ENCODE measurements around the gene BCDIN3D.
A peak's percentile ranks its signal among the peaks of the same experiment; 100 is the strongest.
"Not testable (repeated sequence)": the region's sequence is repeated elsewhere in the genome, so short reads cannot be mapped to it uniquely, and the experiment has no call there.

Gene BCDIN3D

GRCh38 chr12:49876070-49876469, 33.2 kb upstream of the BCDIN3D start:
- no peak for DNase-seq

DNA sequence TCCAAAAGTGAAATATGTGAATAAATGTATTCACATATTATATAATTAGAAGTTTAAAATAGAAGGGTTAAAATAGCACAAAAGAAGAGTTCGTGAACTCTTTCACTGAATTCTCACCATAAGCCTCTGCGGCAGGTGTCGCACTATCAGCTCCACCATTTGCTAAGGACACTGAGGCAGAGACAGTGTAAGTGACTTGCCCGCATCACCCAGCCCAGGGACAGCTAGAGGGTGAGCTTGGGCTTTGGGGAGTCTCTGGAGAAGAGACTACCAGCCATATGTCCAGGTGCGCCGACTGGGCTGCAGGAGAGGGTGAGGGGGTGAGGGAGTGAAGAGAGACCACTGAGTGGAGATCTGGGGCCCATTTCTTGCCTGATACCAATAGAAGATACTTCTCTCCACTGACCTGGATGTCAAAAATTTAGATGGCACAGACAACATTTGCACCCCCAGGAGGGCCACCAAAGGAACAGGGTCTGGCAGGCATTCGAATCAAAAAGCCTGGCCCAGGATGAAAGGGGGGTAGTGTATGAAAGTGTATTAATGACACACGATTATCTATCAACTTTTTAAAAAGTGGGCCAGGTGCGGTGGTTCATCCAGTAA, 32.3 kb upstream of the BCDIN3D start:
- no peak for DNase-seq

- DNase-seq, result no peak
These were observed 31.4 kb upstream of the BCDIN3D start for GRCh38 chr12:49874142-49874897.

- no peak for DNase-seq
These were observed 30.5 kb upstream of the BCDIN3D start for GRCh38 chr12:49873361-49873934.

- DNase-seq, result no peak
These were observed 29.9 kb upstream of the BCDIN3D start for GRCh38 chr12:49872781-49873181.

GRCh38 chr12:49872381-49872780, 29.5 kb upstream of the BCDIN3D start:
- DNase-seq, result no peak

- not testable (repeated sequence) for DNase-seq
These were observed 28.9 kb upstream of the BCDIN3D start for GRCh38 chr12:49871811-49872251.

DNA sequence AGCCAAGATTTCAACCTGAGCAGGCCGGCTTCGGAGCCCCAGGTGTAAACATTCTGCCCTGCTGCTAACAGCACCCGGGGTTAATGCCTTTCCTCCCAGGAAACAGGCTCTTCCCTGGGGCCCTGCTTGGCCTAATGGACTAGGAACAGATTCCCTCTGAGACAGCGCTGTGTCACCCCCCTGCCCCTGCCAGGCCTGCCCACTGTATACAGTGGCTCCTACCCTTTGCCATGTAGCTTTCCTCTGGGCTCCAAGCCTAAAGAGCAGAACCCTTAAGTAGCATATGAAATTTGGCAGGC, 28.3 kb upstream of the BCDIN3D start:
- DNase-seq, result no peak

- DNase-seq, result no peak
These were observed 27.8 kb upstream of the BCDIN3D start for GRCh38 chr12:49870501-49871262.

GRCh38 chr12:49869816-49870500, 27.1 kb upstream of the BCDIN3D start:
- no peak for DNase-seq

DNA sequence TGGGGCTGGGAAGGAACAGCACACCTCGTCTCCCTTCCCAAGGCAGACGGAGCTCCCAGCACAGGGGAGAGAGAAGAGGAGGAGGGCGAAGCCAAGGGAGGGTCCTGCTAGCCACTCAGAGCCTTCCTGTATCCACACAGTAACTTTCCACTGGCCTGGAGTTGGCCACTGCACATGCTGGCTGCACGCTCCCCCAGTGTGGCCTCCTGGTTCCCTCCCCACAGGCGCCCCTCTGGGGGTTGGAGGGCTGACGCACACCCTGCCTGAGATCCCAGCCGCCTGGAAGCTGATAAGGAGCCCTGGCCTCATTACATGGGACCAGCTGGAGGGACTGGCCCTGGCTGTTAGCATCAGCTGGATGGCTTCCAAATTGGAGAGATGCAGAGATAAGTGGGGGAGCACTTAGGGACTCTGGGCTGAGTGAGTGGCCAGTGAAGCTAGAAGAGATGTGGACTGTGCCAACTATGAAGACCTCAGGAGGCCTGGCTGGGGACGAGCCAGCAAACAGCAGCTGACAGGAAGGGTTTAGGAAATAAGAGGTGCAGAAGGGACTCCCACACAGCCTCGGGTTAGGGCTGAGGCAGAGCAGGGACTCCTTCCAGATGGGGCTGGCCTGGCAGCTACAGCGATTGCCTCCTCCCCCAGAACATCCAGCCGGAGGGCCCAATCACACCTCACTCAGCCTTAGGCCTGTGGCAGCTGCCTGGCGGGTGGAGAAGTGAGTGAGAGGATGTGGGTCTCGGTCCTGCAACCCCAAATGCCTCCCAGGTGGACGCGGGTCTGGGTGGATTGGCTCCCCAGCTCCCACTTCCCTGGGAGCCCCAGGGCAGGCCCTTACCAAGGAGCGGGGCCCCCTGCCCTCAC, 26.3 kb upstream of the BCDIN3D start:
- no peak for DNase-seq

- DNase-seq, result no peak
These were observed 25.5 kb upstream of the BCDIN3D start for GRCh38 chr12:49868449-49868848.

GRCh38 chr12:49867570-49868341, 24.9 kb upstream of the BCDIN3D start:
- no peak for DNase-seq

GRCh38 chr12:49866859-49867569, 24.1 kb upstream of the BCDIN3D start:
- DNase-seq, result peak; percentile 58

GRCh38 chr12:49865782-49866135, 22.9 kb upstream of the BCDIN3D start:
- no peak for DNase-seq

GRCh38 chr12:49865109-49865781, 22.3 kb upstream of the BCDIN3D start:
- no peak for DNase-seq

- no peak for DNase-seq
These were observed 21.8 kb upstream of the BCDIN3D start for GRCh38 chr12:49864798-49865090.

DNA sequence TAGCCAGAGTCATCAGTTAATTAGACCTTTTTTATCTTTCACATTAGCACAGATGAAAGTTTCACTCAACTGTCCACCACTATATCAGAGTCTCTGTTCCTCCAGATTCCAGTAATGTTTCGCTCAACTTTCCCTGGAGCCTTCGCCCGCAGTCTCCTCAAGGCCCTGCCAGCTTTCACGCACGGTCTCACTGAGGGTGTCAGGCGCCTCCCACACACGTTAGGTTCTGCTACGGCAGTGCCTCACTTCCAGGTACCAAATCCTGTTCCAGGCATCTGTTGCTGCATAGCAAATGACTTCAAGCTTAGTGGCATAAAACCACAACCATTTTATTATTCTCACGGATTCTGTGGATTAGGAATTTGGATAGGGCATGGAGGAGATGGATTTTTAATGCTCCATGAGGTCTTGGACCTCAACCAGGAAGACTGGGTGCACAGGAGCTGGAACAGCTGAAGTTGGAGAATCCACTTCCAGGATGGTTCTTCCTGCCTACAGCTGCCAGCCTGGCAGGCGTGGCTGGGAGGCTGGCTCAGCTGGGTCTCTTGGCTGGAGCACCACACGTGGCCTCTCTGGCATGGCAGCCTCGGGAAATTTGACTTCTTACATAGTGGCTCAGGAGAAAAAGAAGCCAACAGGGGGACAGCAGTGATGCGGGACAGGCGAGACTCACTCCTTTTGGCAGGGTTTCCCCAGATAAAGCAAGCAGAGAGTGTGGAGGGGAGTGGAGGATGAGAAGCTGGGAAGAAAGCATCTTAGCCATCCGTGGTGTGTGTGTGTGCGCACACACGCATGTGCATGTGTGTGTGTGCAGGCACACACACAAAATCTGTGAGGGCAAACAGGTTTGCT, 21.3 kb upstream of the BCDIN3D start:
- no peak for DNase-seq

- not testable (repeated sequence) for DNase-seq
These were observed 18.0 kb upstream of the BCDIN3D start for GRCh38 chr12:49860921-49861320.
